CD4-positive, alpha-beta T cell treated with Interleukin-2 at 100 ng/mL for 4 hours (primary cell): ENCODE results near the gene ERI3.

Experiments used
- DNase-seq: peaks from one replicate; pipeline ENCODE4 v3.0.0-alpha.2; 2020; ENCODE audit warnings: low spot score

ERI3 gene

DNA sequence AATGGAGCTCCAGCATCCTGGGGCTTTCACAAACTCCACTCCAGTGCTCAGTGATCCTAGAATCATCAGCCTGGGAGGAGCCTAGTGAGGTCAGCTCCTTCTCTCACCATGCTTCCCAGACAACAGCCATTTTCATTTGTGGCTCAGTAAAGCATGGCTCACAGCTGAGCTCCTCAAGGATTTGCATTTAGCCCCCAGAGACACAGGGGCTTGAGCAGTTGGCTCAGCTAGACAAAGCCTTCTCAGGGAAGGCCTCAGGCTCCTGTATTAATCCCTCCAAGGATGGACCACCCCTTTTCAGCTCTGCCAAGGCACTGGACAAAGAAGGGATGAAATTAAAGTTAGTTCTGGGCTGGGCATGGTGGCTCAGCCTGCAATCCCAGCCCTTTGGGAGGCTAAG lies 39.5 kb downstream of the ERI3 start:
- no peak for DNase-seq

DNA sequence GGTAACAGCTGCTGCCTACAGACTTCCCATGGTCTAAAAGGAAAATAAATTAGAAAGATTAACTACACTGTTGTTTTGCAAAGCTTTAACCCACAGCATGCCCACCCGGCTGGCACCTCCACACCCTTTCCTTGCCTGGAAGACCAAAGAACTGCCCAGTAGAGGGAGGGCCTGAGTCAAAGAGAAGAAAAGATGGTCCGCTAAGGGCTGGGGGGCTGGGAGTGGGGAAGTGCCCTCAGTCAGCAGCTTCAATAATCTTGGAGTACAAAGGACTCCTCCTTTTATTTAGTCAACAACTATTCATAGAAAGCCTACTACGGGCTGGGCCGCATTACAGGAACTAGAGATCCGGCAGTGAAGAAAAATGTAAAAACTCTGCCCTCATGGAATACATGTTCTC lies 40.6 kb downstream of the ERI3 start:
- DNase-seq = no peak

DNA sequence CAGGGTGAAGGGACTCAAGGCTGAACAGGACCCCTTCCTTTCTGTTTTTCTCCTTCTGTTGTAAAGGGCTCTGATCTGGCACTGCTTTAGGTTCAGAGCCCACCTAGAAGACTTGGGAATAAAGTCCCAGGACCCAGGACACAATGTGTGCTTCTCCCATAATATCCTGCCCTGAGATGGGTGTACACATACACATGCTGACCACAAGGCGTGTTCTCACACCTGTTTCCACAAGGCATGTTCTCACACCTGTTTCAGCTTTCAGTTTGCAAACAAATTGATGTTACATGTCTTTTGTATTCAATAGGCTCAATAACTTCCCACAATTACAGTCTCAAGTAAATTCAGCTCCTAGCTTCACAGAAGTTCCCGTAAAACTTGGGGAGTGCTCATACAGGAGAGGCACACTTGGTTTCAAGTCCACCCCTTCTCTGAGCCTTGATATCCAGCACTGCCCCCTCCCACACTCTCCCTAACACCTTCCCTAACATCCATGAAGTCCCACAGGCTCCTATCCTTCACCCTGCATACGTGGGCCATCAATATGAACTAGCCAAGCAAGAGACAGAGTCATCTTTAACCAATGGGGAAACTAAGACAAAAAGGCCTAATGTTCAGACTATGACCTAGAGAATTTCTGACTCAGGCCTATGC lies 41.7 kb downstream of the ERI3 start:
- no peak for DNase-seq

DNA sequence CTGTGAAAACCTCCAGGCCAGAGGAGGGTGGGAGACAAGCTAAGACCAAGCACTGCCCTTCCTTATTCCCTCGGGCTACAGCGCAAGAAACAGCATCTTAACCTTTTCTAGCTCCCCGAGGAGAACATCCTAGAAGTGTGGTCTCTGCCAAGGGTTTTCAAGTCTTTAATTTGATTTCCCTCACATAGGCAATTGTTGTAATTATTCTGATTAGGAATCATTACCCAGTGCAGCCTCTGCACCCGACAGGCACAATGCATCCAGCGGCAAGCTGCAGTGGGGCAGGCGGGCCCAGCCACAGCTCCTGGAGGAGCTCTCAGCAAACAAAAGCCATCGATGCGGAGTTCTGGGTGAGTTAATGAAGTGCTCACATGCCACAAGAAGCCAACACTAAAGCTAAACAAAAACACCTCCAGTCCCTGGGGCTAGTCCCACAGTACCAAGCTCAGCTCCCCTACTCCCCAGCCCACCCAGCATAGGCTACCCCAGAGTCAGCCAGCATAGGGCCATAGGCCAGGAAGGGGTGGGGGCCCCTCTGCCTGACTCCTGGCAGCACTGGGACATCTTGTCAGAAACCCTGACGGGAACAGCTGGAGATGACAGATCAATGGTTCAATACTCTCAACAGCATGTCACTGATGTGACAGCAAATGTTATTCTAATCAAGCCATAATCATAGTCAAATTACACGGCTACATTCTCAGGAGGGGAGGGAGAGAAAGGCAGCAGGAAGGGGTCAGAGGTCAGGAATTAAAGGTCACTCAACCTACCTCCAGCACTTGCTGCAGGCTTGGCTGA lies 42.5 kb downstream of the ERI3 start:
- DNase-seq = no peak

DNA sequence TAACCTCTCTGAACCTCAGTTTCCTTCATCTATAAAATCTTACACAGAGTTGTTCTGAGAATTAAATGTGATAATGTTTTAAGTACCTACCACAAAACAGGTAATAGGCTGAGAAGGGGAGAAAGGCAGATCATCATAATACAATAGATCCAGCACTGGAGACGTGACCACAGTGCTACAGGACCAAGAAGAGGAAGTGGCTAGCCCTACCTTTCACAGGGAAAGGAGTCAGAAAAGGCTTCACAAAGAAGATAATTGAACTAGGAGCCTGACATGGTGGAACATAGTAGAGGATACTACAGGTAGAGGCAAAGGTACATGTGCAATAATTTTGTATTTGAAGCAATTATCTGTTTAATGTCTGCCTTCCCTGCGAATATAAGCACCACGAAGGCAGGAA lies 45.1 kb downstream of the ERI3 start:
- no peak for DNase-seq

DNA sequence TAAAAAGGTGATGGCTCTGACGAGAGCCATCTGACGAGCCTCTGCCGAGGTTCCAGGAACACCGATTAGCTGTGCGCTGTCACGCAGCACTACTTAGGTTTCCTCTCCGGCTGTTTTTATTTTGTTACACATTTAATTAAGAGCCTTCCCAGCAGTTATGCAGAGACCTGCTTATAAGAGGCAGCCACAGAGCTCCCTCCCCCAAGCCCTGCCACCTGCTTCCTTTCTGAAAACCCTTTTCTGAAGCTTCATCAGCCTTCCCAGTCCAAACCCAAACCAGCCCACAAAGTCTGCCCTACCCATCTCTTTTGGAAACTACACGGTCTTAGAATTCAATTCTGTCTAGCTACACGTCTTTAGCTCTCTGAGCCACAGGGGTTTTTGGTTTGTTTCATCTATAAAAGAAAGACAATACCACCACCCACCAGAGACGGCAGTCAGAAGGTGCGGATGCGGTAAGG lies 49.1 kb downstream of the ERI3 start:
- DNase-seq = no peak

DNA sequence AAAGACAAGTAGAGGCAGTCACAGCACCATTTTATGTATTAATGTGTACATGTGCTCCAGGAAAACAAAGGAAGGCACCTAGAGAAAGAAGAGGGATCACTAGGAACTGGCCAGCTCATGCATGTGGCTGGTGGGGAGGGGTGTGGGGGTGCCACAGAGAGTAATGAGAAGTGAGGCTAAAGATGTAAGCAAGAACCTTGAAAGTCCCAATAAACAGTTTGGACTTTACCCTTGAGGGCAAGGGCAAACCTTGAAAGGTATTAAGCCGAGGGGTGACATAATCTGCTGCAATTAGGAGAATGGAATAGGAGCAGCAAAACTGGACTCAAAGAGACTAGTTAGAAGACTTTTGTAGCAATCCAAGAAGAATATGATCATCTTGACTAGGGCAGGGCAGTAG lies 51.5 kb downstream of the ERI3 start:
- DNase-seq = no peak

DNA sequence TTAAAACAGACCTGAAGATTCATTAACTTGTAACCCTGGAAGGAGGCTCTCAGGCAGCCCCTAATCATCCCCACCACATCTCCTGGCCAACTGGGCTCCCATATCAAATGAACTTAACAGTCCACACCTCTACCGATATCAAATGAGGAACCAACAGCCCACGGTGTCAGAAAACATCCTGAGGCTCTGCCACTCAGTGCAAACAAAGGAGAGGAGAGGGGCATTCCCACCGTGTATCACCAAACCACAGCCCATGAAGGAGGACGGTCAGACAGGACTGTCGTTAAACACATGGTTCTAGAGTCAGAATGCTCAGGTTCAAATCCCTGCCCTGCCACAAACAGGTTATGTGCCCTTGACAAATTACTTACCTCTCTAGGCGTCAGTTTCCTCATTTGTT lies 52.5 kb downstream of the ERI3 start:
- no peak for DNase-seq

DNA sequence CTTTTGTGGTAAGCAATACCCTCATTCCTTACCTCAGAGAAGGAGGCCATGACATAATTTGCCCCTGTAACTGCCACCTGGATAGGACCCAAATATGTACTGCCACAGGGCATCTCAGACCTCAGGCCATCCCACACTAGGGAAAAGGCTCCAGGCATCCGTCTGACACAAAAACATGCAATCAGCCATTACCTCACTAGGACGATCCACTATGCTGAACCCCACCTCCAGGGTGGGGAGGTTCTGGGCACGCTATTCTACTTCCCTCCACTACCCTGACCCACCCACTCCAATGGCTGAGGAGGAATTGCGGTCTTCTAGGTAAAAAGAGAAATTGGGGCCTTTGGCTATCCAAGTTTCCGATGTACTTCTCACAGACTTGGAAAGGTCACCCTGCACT lies 53.6 kb downstream of the ERI3 start:
- DNase-seq = no peak

DNA sequence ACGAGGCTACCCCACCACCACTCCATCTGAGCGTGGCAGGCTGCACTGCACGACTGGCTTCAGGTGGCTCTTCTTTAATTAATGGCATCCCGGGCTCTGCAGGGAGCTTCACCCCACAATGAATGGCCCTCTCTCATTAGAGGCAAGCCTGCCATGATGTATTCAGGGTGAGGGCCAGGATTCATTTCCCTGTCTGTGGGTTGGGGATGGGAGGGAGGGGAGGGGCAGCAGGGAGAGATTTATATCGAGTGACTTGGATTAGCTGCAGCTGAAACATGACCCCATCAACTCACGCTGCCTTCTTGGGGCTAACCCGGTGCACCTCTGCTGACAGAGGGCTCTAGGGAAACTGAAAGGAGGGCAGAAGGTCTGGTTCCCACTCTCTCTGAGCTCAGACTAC lies 54.2 kb downstream of the ERI3 start:
- DNase-seq = no peak

DNA sequence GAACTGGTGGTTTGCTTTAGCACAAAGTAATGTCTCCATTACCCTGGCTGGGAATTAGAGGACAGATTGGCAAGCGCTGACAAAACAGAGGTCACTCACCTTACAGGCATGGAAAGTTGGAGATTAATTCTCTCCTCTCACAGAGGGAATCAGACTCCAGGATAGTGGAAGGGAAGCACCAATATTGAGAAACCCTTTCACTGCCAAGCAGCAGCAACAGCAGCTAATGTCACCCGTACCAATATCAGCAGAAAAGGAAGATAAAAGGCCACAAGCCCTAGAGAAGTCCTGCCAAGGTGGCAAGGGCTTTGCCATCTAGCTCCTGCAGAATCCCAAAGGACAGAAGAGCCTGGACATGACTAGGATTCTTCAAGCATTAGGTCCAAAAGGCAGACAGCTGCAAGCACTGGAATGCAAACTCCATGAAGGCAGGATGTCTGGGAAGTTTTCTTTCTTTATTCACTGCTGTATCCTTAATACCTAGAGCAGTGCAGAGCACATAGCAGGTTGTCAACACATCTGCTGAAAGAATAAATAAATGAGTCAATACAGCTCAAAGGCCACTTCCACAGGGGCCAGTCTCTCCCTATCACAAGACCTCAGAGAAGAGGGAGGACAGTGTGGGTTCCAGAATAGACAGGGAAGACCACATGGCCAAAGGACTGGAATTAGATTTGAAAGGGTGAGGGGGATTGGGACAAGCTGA lies 57.2 kb downstream of the ERI3 start:
- no peak for DNase-seq

DNA sequence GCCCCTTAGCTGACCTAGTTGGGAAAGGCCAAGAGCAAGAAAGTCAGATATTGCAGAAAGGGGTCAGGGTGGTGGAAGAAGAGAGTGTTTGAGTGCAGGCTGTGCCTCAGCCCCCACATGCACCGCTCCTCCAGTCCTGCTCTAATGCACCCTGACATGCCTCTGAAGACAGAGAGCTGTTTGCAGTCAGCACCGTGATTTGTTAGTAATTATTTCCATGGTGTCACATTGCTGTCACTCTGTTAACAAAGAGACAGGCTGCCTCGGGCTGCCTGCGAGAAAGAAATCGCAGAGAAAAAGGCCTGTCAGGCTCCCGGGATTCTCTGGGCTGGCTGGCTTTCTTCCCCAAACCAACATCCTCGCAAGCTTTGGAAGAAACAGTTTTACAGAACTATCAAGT lies 58.3 kb downstream of the ERI3 start:
- no peak for DNase-seq

DNA sequence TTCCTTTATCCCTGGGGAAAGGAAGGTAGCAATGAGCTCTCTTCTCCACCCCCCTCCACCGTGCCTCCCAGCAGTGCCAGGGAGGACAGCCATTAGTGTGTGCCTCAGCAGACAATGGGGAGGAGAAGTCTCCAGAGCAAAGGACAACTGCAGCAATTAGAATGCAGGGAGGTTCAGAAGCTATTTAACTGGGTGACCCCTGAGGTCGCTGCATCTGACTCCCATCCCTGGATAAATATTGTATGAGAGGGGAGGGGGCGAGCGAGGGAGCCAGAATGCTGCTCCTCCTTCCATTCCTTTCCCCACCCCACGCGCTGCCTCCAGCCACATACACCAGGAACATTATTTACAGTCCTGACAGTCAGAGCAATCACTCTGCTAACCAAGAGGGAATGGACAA lies 59.0 kb downstream of the ERI3 start:
- DNase-seq = no peak

DNA sequence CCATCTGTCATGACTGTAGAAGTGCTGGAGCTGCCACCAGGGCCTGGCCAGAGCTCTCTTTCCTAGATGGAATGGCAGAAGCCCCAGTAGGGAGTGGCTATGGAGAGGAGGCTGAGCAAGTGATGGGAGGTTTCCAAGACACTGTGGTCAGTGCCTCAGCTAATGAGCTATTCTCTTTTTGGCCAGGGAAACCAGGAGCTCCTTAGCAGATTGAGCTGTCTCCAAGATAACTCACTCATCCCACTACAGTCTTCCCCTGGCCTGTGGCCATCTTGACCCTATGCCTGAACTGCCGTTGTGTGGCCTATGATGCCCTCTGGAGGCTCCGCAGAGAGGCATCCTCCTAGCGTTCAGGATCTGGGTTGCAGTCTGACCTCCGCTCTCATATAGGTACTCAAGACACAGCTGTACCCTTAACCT lies 60.5 kb downstream of the ERI3 start:
- no peak for DNase-seq

DNA sequence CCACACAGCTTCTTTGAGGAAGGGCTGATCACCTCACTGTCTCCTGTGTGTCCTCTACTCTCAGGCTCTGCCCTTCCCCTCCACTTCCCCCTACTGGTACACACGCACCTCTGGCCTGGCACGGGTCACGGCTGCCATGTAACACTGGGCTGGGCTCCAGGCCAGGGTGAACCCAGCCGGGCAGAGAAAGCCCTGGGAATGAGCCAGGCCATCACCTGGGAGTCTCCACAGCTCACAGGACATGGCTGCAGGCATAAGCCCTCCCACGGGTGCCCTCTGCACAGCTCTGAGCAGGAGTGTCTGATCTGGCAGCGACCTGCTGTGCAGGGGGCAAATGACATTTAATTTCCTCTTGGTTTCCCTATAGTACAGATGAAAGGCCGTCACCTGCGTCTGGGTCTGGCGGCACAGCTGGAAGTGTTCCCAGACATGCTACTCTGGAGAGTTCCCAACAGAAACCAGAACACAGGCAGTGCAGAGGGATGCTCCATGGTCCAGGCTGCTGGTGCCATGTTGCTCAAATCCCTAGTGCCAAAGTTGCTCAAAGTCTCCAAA lies 61.2 kb downstream of the ERI3 start:
- no peak for DNase-seq

DNA sequence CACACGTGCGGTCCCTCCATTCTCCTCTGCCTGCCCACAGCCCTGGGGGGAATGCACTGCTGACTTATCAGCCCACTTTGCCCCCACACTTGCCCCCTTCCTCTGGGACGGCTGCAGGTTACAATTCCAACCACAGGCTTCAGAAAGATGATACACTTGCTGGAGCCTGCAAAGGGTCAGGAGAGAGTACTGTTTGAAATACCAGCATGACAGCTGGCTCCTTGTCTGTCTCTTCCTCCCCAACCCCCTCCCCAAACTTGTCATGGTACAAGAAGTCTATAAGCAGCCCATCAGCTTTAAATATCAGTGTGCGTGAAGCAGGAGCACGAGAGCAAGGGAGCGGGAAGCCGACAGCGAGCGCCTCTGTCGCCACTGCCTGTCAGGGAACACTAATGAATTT lies 62.4 kb downstream of the ERI3 start:
- DNase-seq = no peak

DNA sequence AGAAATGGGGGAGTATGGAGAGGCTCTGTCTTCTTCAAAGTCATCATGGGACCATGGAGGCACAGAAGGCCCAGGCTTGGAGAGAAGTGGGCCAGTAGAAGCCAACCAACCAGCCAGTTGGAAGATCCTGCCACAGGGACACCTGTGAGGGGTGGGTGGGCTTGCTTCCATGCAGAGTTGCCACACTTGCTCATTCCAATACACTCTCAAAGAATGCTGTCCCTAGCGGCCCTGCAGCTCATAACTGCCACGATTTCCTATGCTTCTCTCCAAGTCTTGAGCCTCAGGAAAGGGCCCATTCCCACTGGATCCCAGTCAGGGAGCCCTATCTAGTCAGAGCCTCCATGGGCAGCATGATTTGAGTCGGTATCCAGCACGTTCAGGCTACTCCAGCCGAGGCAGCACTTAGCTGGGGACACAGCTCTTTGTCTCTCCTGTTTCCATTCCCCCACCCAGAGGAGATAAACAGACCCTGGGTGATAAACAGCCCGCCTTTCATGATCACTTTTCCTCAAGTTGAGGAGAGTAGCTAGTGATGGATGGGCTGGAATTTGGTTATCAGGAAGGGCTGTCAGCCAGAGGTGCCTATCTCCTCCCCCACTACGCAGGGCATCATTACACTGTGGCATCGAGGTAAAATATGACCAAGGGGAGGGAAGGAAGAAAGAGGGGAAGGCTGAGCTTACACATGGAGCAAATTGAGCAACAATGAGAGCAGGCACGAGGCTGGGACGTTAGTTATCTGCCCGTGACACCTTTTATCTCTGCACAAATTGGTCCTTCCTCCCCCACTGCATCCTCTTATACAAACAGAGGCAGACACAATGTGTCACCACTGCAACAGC lies 64.6 kb downstream of the ERI3 start:
- DNase-seq = no peak

DNA sequence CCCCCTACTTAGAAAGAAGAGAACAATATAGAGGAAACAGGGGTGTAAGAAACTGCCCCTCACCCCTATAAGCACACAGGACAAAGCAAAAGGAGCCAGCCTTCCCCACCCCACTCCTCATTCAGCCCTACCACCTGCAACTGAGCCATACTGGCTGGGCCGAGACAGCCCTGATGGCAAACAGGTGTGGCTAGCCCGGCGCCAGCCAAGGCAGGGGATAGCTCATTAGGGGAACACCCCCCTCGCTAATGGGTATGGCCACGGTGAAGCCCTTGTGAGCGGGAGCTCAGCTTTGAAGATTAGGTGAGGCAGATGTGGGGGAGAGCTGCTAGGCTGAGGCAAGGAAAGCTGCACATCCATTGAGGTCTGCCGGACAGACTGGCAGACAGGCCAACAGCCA lies 65.5 kb downstream of the ERI3 start:
- no peak for DNase-seq

DNA sequence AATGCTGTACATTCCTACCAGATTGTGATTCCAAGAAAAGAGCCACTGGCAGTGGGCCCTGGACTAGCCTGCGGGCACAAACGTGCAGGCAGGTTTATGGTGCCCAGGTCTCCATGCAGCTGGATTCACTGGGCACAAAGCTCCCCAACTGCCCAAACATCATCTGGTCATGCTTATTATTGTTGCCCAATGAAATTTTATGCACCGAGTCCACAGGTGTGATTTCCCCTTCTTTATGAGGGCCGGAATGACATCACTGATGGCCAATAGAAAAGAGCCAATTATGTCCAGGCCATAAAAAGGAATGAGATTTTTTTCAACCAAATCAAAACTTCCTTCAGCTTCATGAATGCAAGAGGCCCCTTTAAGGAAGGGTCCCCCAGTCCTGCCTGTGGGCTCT lies 66.2 kb downstream of the ERI3 start:
- no peak for DNase-seq

DNA sequence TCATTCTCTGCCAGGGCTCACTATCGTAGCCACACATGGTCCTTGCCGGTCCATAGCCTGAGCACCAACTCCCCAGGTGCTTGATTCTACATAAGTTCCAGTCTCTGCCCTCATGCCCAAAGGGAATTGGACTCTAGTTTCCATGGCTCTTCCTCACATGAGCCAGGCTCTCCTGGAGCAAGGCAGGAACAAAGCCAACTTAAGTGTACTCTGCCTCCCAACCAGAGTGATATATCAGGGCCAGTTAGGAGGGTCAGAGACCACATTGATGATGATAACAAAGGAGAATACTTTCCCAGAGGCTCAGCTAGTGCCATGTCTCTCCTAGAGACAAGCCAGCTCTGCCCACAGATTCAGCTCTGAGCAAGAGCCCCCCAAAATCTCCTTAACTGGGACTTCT lies 70.9 kb downstream of the ERI3 start:
- DNase-seq = no peak

DNA sequence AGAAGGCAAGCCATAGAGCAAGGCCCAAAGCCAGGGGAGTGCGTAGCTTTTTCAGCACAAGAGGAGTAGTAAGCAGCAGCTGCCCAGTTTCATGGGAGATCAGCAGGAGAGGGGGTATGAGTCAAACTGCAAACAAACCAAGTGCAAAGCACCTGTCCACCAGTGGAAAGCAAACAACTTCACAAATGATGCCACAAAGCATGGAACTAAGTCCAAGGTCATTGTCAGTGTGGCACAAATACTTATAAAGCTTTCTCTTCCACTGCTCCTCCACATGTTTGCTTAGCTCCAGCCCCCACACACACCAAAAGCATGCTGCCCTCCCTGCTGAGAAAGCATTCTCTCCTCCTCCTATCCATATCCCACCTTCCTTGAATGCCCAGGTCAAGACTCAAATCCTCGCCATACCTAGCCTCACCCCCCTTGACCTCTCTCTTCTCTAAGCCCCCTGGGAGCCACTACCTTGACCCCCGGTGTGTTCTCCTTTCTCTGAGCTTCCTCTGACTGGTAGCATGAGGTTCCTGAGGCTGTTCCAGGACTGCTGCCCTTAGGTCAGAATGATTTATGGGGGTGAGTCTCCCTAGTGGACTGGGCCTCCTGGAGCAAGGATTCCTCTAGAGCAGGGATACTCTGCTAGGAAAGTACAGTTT lies 71.4 kb downstream of the ERI3 start:
- DNase-seq = no peak
